Upper lobe of right lung (tissue), 1 donor: ENCODE results near the gene MRPS26. TPM values are rescaled to one million over a fixed set of nuclear protein-coding genes. Genes with fewer than 3 reads are reported as not detected.
"Not testable (repeated sequence)": the region's sequence is repeated elsewhere in the genome, so short reads cannot be mapped to it uniquely, and the experiment has no call there.

Experiments used
- ATAC-seq: fragments of 200-7000 bp; cut with Tn5 transposase; one replicate; pipeline ENCODE4 v1.9.1; 2020; ENCODE audit warnings: mild to moderate bottlenecking, moderate library complexity
- DNase-seq: peaks from one replicate; pipeline ENCODE4 v3.0.0-alpha.2; 2020
- H3K27ac ChIP-seq: fragments of 200-600 bp; one replicate; pipeline ENCODE4 v1.8.0; 2022
- H3K27me3 ChIP-seq: fragments of 200-600 bp; one replicate; pipeline ENCODE4 v1.8.0; 2022; ENCODE audit warnings: mild to moderate bottlenecking
- H3K36me3 ChIP-seq: fragments of 200-600 bp; one replicate; pipeline ENCODE4 v1.8.0; 2022
- H3K4me1 ChIP-seq: fragments of 200-600 bp; one replicate; pipeline ENCODE4 v1.8.0; 2022
- H3K4me3 ChIP-seq: fragments of 200-600 bp; one replicate; pipeline ENCODE4 v1.8.0; 2022; ENCODE audit warnings: mild to moderate bottlenecking
- H3K9me3 ChIP-seq: fragments of 200-600 bp; one replicate; pipeline ENCODE4 v1.8.0; 2022
- intact Hi-C: fragments of 100-400 bp; cut with DNase I; formaldehyde crosslinking; loops from one replicate; pipeline ENCODE4 v1.11.0; 2022
- total RNA-seq: library from RNA; stranded (reverse); fragmentation: NEBNext Ultra II Directional; extraction: Animal tissue kit (Norgen Biotek cat#: 25700); gene quantifications from one replicate; pipeline ENCODE4 v1.2.1, GENCODE V29; 2021
- TF ChIP-seq, protein P1 (sequence below): fragments of 200-600 bp; IDR thresholded peaks from one replicate; pipeline ENCODE4 v1.8.0; 2022; ENCODE audit warnings: antibody characterized with exemption
- donor health status: DM: no; HTN: yes; CAD: no; lungs with severe emphysema.

MRPS26 gene
- total RNA-seq, 1 donor from 2014 or later = 32.0 TPM

DNA sequence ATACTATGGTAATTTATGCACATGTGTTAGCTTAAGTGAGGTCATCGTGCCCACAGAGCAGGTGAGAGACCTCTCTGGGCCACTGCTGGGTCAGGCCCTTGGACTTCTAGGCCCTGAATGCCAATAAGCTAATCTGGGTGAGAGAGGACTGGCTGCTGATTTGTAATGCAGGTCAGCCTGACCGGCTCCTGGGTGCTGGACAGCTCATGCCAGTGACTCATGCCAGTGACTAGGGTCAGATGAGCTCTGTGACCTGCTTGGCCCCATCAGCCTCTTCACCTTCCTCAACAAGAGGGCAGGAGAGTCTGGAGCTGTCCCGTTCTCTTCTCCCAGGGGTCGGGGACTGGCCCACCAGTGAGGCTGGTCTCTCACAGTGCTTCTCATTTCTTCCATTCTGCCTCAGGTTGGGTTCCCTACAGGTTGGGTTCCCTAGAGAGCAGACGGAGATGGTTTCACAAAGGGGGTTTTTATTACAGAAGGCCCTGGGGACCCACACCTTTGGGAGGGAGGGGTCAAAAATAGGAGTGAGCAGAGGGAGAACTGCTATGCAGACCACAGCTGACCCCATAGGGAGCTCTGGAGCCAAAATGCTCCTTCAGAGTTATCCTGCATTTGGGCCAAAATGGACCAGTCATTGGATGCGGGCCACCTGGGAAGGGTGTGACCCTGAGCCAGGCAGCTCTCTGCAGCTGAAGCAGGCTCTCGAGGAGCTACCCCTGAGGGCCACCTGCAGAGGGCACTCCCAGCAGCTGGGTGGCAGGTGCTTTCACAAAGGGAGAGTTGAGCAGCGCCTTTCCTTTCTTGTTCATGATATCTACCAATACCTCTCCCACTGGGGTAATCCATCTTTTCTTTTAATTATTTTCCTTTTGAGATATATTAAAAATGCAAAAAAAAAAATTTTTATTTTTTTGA, 23.4 kb downstream of the MRPS26 start:
- ATAC-seq (peak; percentile 49), DNase-seq (no peak)
- Histone ChIP-seq H3K9me3 (no peaks in the 10 kb centered on the region), H3K27me3 (peaks cover 25% of the 10 kb centered on the region), H3K4me1 (peaks cover 6% of the 10 kb centered on the region), H3K4me3 (no peak overlapping the region), H3K36me3 (no peaks in the 10 kb centered on the region), H3K27ac (no peak overlapping the region)
- intact Hi-C loops = no loop called here
- TF ChIP-seq, protein P1, sequence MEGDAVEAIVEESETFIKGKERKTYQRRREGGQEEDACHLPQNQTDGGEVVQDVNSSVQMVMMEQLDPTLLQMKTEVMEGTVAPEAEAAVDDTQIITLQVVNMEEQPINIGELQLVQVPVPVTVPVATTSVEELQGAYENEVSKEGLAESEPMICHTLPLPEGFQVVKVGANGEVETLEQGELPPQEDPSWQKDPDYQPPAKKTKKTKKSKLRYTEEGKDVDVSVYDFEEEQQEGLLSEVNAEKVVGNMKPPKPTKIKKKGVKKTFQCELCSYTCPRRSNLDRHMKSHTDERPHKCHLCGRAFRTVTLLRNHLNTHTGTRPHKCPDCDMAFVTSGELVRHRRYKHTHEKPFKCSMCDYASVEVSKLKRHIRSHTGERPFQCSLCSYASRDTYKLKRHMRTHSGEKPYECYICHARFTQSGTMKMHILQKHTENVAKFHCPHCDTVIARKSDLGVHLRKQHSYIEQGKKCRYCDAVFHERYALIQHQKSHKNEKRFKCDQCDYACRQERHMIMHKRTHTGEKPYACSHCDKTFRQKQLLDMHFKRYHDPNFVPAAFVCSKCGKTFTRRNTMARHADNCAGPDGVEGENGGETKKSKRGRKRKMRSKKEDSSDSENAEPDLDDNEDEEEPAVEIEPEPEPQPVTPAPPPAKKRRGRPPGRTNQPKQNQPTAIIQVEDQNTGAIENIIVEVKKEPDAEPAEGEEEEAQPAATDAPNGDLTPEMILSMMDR = peak; percentile 9

DNA sequence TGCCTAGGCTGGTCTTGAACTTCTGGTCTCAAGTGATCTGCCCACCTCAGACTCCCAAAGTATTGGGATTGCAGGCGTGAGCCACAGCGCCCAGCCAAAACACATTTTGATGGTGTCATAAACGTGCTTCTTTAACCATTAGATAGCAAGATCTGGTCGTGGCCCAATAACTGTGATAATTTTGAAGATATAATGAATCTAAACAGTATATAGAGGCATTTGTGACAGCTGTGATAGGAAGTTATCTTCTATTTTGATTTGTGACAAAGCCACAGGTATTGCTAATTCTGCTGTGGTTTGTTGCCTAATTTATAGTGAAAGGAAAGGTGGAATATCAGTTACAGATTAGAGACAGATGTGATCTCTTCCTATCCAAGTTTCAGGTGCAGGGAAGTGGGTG, 24.9 kb downstream of the MRPS26 start:
- ATAC-seq (no peak), DNase-seq (no peak)
- H3K36me3 ChIP-seq = no peaks in the 10 kb centered on the region
- intact Hi-C loops = no loop called here
- H3K4me1 ChIP-seq = peaks cover 6% of the 10 kb centered on the region
- H3K4me3 ChIP-seq = no peak overlapping the region
- H3K27ac ChIP-seq = no peak overlapping the region
- TF ChIP-seq, protein P1 = no peak
- no peaks in the 10 kb centered on the region for H3K9me3 ChIP-seq
- peaks cover 25% of the 10 kb centered on the region for H3K27me3 ChIP-seq

DNA sequence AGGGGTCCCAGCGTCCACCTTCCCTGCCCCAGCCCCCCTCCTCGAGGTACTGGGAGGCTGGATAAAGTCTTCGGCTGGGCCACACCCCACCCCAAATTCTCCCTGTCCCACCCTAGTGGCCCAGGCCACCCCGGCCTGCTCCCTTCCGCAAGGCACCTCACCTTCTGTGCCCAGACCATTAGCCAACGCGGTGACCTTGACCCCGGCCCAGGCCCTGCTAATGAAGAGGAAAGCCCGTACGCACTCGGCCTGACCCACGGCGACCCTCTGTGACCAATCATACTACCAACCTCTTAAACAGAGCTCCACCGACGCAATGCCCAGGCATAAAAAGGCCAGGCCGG, 25.4 kb downstream of the MRPS26 start:
- TF ChIP-seq, protein P1 = no peak
- intact Hi-C loops = no loop called here

DNA sequence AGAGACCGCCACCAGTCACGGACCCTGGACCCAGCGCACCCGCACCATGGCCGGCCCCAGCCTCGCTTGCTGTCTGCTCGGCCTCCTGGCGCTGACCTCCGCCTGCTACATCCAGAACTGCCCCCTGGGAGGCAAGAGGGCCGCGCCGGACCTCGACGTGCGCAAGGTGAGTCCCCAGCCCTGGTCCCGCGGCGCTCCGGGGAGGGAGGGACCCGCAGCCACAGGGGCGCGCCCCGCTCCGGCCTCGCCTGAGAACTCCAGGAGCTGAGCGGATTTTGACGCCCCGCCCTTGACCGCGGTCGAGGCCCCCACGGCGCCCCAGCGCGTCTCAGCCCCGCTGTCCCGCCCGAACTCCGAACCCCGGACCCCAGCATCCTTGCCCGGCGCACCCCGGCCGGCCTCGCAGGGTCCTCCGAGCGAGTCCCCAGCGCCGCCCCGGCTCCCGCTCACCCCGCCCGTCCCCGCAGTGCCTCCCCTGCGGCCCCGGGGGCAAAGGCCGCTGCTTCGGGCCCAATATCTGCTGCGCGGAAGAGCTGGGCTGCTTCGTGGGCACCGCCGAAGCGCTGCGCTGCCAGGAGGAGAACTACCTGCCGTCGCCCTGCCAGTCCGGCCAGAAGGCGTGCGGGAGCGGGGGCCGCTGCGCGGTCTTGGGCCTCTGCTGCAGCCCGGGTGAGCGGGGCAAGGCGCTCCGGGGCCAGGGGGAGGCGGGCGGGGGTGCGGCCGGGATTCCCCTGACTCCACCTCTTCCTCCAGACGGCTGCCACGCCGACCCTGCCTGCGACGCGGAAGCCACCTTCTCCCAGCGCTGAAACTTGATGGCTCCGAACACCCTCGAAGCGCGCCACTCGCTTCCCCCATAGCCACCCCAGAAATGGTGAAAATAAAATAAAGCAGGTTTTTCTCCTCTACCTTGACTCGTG, 26.0 kb downstream of the MRPS26 start, which contains the start of gene OXT:
OXT (plus strand) TSS at position 11 of the 920 bp plus-strand sequence; CDS start at position 47, 36 bp downstream.
- no peaks in the 10 kb centered on the region for H3K36me3 ChIP-seq
- intact Hi-C loops = no loop called here
- TF ChIP-seq, protein P1 = no peak
- peak within 1 kb of the TSS; percentile 45 for H3K4me3 ChIP-seq
- DNase-seq (peak; percentile 70), ATAC-seq (peak; percentile 65)
- H3K9me3 ChIP-seq = no peaks in the 10 kb centered on the region
- peaks cover 6% of the 10 kb centered on the region for H3K4me1 ChIP-seq
- H3K27ac ChIP-seq = no peak within 1 kb of the TSS
- peaks cover 25% of the 10 kb centered on the region for H3K27me3 ChIP-seq

More for the DNA sequence above, 25.4 kb downstream of the MRPS26 start:
- H3K9me3 ChIP-seq = no peaks in the 10 kb centered on the region
- ATAC-seq = no peak
- no peak for DNase-seq
- H3K4me3 ChIP-seq = peak overlapping the region; percentile 45
- peaks cover 6% of the 10 kb centered on the region for H3K4me1 ChIP-seq
- H3K27ac ChIP-seq = no peak overlapping the region
- peaks cover 25% of the 10 kb centered on the region for H3K27me3 ChIP-seq
- H3K36me3 ChIP-seq = no peaks in the 10 kb centered on the region

DNA sequence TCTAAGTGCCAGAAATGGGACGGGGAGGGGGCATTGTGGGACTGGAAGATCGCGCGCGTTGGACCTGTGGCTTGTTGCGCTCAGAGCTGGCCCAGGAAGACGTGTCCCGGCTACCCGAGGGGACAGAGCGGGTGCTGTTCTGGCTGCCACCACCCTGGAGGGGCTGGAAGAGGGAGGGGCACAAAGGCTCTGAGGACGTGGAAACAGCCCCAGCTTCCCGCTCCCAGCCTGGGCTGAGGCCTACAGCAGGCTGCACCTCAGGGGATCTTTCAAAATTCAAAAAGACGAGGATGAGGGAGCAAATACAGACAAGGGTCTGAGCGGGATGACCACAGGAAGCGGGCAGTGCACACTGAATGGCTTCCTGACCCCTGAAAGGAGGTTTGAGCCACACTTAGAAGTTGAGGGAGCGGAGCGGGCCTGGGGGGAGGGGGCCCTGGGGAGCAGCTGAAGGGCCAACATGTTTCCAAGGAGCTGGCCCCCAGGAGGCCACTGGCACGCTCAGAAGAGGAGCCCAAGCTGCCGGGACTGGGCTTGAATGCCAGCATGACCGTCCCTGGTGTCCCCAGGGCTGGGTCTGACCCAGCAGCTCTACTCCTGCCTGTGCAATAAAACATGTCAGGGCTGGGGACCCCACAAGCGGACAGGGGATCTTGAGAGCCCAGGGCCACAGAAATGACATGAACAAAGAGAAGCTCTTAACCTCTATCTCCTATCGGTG, 26.8 kb downstream of the MRPS26 start:
- DNase-seq (no peak), ATAC-seq (no peak)
- Histone ChIP-seq H3K27me3 (peaks cover 25% of the 10 kb centered on the region), H3K27ac (no peak overlapping the region), H3K9me3 (no peaks in the 10 kb centered on the region), H3K36me3 (no peaks in the 10 kb centered on the region), H3K4me3 (peak overlapping the region; percentile 45), H3K4me1 (peaks cover 6% of the 10 kb centered on the region)
- TF ChIP-seq, protein P1 = no peak
- intact Hi-C loops = no loop called here

DNA sequence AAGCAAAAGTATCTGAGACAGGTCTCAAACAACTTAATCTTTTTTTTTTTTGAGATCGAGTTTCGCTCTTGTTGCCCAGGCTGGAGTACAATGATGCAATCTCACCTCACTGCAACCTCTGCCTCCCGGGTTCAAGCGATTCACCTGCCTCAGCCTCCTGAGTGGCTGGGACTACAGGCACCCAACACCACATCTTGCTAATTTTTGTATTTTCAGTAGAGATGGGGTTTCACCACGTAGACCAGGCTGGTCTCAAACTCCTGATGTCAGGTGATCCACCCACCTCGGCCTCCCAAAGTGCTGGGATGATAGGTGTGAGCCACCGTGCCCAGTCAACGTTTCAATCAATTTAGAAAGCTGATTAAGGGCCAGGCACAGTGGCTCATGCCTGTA, 27.4 kb downstream of the MRPS26 start:
- not testable (repeated sequence) for ATAC-seq, H3K36me3 ChIP-seq

More for the DNA sequence above, 27.4 kb downstream of the MRPS26 start:
- H3K4me1 ChIP-seq, DNase-seq, intact Hi-C loops, H3K27ac ChIP-seq, H3K4me3 ChIP-seq, H3K9me3 ChIP-seq: not testable (repeated sequence)
- H3K27me3 ChIP-seq = peaks cover 25% of the 10 kb centered on the region
